Skeletal muscle cell (primary cell): ENCODE results near the gene DDX49.
A peak's percentile ranks its signal among the peaks of the same experiment; 100 is the strongest.
"Not testable (repeated sequence)": the region's sequence is repeated elsewhere in the genome, so short reads cannot be mapped to it uniquely, and the experiment has no call there.

Source experiments
- DNase-seq: peaks from one replicate; pipeline ENCODE4 v3.0.0-alpha.2; 2010; ENCODE audit warnings: low read depth
- H3K4me3 ChIP-seq: 2 replicates; pipeline ENCODE4 v1.5.1; 2011; ENCODE audit warnings: low read depth, mild to moderate bottlenecking, control low read depth, low read length, moderate library complexity

The DDX49 gene

DNA sequence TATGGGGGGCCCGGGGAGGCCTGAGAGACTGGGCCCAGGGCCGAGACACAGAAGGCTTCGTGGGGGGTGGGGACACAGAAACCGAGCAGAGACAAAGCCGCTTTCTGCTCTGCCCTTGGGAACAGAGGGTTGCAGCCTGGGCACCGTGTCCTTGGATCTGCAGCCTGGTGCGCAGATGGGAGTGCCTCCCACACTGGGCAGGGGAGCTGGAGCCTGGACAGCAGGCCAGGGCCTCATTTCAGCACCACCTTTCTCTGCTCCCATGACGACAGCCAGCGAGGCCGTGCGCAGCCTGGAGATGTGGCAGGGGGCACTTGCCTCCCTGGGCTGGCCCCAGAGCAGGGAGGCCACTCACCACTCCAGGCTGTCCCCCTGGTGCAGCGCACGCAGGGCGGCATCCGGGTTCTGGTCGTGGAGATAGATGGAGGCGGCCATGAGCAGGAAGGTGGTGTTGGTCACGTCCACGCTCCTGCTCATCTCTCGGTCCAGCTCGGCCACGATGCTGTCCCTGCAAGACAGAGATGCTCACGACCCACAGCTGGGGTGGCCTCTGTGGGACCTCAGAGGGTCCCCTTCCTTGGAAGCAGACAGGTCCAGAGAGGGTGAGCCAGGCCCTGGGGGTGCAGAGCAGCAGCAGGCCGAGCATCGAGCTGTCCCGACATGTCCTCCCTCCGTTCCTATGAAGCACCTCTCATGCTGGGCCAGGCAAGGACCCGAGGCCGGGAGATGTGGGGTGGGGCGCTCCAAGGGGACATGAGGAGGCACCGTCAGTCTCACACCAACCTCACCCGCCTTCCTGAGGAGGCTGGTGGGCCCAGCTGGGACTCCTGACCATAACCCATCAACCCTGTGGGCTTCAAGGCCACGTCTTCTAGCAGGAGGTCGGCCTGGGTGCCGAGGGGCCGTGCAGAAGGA lies 12.7 kb upstream of the DDX49 start:
- DNase-seq = no peak
- no peak overlapping the region for H3K4me3 ChIP-seq

DNA sequence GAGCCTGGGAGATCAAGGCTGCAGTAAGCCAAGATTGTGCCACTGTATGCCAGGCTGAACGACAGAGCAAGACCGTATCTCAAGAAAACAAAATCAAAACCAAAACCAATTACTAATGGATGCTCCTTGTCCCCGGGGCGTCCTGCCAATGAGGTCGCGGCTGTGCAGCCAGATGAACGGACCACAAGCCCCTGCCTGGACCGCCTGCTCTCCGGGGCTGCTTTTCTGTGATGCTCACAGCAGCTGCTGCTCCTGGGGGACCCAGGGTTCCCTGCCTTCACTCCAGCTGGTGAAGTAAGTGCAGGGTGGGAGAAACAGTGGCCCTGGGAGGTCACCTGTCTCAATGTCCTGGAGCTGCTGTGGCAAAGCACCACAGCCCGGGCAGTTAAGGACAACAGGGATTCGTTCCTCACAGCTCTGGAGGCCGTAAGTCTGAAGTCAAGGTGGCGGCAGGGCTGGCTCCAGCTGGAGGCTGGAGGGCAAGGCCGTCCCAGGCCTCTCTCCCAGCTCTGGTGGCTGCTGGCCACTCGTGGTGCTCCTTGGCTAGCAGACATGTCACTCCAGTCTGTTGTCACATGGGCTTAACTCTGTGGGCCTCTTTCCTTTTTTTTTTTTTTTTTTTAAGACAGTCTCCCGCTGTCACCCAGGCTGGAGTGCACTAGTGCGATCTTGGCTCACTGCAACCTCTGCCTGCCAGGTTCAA lies 10.4 kb upstream of the DDX49 start:
- H3K4me3 ChIP-seq = no peak overlapping the region
- no peak for DNase-seq

DNA sequence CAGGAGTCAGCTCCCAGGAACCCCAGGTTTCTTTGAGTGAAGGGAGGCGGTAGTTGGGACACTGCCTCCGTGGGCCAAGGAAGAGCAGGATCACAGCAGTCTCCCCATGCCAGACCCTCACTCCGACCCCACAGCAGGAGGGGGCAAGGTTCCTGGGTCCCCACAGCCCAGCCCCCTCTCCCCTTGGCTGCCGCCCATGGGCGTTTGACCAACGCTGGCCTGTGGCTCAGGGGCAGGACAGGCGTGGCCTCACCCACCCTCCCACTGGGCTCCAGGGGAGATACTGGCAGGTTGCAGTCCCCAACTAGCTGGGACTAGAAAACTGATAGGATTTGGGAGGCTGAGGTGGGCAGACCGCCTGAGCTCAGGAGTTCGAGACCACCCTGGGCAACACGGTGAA lies 9.5 kb upstream of the DDX49 start:
- no peak for DNase-seq
- no peak overlapping the region for H3K4me3 ChIP-seq

DNA sequence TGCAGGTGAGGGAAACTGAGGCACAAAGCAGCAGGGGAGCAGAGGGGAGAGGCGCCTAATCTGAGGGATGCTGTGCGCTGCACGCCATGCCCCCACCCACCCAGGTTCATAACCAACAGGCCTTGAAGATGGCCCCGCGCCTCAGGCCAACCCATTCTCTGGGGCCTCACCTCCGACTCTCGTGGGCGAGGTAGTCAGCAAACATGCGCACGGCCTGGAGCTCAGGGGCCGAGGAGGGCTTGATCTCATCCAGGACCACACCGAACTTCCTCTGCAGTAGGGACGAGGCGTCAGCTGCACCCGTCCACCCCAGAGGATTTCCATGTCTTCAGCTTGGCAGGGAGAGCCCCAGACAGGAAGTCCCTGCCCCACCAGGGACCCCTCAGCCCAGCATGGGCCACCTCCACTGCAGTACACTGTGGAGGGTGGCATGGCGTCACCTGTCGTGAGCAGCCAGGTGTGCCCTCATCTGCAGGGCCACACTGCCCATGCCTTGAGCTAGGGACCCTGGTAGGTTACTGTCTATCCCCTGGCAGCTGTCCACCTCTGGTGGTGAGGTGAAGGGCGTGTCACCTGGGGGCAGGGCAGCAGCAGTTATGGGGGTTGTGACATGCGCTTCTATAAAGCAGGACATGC lies 8.6 kb upstream of the DDX49 start:
- DNase-seq = no peak
- H3K4me3 ChIP-seq = no peak overlapping the region

DNA sequence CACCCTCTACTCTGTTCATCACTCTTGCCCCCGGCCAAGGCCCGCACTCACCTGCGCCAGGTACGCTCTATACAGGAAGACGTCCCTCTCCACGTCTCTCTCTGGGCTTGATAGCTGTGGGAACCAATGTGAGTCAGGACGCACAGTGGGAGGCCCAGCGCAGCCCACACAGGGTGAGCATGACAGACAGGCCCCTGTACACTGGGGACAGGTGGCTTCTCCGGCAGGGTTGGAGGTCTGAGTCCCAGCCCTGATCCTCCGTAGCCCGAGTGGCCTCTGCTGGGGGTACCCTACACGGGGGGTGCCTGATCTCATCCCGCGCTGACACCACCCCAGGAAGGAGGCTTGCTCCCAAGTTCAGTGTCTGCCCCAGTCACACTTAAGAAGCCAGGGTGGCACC lies 6.6 kb upstream of the DDX49 start:
- no peak for DNase-seq
- no peak overlapping the region for H3K4me3 ChIP-seq

DNA sequence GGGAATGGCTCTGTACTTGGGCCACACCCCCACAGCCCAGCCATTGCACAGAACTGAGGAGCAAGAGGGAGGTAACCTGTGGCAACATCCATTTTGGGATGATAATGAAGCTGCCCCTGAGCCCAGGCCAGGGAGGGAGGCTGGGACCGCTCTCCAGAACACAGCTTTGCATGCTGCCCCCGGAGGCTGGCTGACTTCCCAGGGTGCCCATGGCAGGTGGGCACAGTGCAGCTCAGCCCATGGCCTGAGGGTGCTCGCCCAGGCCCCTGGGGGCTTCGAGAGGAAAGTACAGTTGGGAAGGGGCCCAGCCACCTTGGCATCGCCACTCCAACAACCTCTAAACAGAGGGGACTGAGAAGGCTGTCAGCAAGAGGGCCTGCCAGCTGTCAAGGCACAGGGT lies 6.0 kb upstream of the DDX49 start:
- no peak overlapping the region for H3K4me3 ChIP-seq
- no peak for DNase-seq

DNA sequence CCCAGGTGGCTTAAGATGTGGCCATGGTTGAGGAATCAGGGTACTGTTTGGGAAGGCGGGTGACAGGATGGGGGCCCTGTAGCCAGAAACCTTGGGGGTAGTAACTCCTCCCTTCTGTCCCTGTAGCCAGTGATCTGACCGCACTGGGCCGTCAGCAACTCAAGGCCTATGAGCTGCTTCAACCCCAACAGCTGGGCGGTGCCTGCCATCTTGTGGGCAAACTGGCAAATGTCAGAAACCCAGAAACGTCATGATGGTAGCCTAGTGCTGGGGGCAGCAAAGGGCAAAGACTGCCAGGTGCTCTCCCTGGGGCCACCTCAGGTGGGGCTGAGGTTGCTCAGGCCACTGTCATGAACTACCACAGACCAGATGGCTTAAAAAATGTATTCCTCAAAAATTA lies 3.9 kb upstream of the DDX49 start:
- DNase-seq = no peak
- H3K4me3 ChIP-seq = no peak overlapping the region

DNA sequence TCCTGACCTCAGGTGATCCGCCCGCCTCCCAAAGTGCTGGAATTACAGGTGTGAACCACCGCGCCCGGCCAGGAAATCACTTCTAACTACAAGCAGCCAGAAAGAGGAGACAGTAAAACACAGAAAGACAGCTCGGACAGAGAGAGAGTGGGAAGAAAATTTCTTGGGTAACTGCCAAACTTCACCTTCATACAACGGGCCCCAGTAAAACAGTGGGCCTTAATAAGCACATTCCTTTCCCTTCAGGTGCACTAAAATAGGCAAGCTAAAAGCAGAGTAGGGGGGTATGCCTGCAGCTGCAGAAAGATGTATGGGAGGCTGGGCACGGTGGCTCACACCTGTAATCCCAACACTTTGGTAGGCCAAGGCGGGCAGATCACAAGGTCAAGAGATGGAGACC lies 1.9 kb upstream of the DDX49 start:
- H3K4me3 ChIP-seq, DNase-seq: not testable (repeated sequence)

DNA sequence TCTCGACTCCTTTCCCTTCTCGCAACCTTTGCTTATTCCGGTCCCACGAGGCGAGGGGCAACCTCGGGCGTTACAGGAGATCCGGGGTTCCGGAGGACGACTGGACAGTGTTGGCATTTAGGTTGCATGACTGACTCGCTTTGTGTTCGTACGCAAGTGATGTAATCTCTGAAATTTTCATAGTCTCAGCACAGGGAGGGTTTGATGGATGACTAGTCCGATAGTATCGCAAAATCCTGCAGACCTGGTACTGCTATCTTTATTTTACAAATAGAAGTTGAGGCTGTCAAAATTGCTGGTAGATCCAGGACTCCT lies 342 bp downstream of the DDX49 start:
- peak overlapping the region; percentile 100 for H3K4me3 ChIP-seq
- no peak for DNase-seq

DNA sequence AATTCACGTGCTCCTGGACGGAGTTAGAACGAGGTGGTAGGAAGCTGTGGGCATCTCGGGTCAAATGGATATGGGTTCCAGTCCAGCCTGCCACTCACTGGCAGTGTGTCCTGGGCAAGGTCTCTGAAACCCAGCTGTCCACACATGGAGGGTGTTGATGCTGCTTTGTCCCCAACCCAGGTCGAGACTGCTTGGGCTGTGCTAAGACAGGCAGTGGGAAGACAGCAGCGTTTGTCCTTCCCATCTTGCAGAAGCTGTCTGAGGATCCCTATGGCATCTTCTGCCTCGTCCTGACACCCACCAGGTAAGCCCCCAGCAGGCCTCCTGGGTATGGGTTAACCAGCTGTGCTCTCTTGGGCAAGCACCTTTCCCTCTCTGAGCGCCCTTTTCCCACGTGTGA lies 885 bp downstream of the DDX49 start:
- no peak for DNase-seq
- peak overlapping the region; percentile 100 for H3K4me3 ChIP-seq

DNA sequence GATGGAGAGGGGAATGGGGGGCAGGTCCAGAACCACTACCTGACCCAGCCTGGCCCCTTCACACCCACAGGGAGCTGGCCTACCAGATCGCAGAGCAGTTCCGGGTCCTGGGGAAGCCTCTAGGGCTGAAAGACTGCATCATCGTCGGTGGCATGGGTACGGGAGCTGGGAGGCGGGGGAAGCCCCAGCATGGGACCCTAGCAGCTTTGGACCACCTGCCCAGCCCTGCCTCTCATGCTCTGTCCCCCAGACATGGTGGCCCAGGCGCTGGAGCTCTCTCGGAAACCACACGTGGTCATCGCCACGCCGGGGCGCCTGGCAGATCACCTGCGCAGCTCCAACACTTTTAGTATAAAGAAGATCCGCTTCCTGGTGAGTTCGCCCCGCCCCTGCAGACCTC lies 2.1 kb downstream of the DDX49 start:
- DNase-seq = no peak
- H3K4me3 ChIP-seq = no peak overlapping the region

DNA sequence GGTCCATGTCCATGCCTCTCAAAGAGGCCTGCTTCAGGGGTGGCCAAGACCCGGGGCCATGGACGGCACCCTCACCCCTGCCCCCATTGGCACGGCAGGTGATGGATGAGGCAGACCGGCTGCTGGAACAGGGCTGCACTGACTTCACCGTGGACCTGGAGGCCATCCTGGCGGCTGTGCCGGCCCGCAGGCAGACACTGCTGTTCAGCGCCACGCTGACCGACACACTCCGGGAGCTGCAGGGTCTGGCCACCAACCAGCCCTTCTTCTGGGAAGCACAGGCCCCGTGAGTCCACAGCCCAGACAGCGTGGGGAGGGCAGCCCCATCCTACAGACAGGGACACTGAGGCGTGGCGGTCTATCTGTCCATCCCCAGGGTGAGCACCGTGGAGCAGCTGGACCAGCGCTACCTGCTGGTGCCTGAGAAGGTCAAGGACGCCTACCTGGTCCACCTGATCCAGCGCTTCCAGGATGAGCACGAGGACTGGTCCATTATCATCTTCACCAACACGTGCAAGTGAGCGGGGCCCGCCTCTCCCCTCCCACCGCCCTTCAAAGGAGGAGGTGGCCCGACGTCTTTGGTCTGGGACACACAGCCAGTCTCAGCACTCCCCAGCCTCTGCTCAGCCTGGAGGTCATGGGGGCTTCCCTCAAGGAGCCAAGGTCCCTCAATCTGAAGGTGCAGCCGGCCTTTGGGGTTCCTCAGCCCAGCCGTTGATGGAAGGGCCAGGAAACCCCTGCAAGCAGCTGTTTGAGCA lies 2.9 kb downstream of the DDX49 start:
- no peak overlapping the region for H3K4me3 ChIP-seq
- DNase-seq = no peak

DNA sequence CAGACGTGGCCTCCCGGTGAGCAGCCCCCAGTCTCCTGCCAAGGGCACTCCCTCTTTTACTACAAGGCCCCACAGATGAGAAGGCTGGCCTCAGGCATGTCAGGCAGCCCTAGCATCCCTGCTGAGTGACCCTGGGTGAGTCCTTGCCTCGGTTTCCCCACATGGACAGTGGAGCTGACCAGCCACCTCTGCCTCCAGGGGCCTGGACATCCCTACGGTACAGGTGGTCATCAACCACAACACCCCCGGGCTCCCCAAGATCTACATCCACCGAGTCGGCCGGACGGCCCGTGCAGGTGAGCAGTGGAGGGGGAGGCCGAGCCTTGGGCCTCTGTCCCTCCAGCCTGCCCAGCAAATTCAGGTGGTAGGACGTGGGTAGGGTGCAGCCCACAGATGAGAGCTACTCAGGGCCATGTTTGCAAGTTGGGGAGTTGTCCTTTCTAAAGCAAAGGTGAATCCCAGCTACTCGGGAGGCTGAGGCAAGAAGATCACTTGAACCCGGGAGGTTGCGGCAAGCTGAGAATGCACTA lies 5.2 kb downstream of the DDX49 start:
- DNase-seq = no peak
- H3K4me3 ChIP-seq = no peak overlapping the region

DNA sequence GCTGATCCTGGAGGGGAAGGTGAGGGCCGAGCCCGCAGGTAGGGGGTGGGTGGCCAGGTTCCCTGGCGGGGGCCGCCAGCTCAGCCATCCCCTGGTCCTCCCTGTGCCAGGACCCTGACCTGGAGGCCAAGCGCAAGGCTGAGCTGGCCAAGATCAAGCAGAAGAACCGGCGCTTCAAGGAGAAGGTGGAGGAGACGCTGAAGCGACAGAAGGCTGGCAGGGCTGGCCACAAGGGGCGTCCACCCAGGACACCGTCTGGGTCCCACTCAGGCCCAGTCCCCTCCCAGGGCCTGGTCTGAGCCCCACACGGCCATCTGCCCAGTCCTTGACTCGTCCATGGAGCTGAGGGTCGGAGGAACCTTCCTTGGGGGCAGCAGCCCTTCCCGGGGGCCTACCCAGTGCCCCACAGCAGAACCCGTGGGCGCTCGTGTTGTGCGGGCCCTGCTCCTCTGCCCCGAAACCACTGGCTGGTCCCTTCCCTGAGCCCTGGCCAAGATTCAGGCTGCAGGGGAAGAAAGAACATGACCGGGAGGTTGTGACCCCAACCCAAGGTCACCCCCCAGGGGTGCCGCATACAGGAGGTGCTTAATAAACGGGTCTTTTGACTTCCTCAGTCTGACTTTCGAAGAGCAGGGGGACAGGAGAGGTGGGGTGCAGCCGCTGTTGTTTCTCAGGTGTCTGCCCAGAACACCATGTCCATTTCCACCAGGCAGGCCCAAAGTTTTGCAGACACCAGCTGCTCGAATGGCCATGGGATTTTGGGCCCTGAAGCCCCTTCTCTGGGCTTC lies 8.7 kb downstream of the DDX49 start:
- no peak overlapping the region for H3K4me3 ChIP-seq
- DNase-seq = no peak

DNA sequence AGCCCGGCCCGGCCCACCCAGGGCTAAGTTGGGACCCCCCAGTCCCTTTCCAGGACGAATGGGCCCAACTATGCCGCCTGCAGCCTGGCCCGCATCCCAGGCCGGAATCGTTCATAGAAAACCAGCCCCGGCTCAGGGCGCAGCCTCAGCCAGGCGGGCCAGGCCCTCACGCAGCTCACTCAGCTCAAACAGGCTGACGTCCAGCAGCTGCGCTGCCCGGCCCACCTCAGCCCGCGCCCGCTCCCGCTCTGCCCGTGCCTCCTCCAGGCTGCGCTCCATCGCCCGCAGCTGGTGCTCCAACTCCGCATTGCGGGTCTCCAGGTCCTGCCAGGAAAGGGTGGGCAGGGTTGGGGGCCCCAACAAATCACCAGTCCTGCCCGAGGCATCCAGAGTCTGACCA lies 9.8 kb downstream of the DDX49 start:
- DNase-seq = no peak
- no peak overlapping the region for H3K4me3 ChIP-seq

DNA sequence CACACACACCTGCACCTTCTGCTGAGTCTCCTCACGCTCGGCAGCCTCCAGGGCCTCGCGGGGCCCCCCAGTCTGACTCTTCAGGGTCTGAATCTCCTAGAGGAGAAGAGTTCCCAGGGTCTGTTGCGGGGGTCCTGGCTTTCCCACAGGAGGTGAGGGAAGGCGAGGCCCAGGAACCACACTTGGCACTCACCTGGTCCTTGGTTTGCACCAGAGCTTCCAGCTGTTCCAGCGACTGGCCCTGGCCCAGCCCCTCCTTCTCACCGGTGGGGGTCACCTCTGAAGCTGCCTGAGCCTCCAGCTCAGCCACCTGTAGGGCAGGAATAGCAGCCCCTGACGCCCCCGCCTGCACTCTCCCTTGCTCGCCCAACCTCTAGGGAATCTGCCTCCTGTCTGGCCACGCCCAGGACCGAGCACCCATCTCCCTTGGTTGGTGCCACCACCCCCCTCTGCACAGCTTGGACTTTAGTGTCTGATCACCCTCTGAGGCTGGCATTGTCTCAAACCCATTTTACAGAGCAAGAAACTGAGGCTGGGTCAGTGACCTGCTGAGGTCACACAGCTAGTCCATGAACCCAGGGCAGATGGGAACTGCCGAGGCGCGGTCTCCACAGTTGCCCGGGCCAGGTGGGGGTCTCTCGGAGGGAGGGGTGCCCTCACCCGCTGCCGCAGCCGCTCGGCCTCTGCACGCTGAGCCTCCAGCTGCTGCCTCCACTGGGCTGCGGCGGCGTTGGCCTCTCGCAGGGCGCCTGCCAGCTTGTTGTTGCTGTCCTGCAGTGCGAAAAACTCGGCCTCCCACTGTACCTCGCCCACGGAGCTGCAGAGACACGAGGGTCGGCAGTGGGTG lies 12.0 kb downstream of the DDX49 start:
- H3K4me3 ChIP-seq = no peak overlapping the region
- DNase-seq = no peak

DNA sequence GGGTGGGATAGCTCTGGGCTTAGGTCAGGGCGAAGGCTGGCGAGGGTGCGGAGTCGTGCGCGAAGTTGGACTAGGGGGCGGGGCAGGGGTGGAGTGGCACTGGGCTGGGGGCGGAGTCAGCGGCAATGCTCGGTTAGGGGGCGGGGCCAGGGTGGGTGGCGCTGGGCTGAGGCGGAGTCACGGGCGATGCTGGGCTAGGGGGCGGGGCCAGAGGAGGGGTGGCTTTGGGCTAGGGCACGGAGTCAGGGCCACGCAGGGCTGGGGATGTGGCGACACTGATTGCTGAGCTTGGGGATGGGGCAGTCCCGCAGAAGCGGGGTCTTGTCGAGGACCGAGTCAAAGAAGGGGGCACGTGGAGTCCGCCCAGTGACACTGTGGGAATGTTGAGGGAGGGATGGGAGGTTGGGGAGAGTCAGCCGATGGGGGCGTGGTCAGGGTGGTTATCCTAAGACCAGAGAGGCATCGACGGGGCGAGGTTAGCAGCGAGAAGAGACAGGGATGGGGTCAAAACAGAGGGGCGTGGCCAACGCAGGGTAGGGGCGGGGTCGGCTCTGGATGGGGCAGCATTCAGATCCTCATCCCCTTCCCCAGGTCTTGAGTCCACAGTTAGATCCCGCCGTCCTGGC lies 12.8 kb downstream of the DDX49 start:
- no peak for DNase-seq
- H3K4me3 ChIP-seq = no peak overlapping the region

DNA sequence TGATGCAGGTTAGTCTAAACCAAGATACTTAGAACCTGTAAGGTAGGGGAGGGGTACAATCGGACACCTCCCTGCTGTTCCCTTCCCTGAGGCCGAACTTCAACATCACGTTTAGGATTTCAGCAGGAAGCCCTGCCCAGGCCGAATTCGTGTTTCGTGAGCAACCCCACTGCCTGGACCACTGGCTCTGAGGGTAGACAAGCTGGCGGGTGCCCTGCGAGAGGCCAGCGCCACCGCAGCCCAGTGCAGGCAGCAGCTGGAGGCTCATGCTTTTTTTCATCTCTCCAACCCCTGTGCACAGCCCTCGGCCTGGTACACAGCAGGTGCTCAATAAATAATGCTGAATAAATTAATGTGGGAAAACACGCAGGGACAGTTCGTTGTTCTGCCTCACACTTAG lies 13.8 kb downstream of the DDX49 start:
- DNase-seq = no peak
- H3K4me3 ChIP-seq = no peak overlapping the region
